GM19240 (cell line): ENCODE measurements around the gene CERS2.

Source experiments
- DNase-seq: peaks from one replicate; pipeline ENCODE4 v3.0.0; 2011; ENCODE audit warnings: low spot score; ENCODE audit not compliant: insufficient read length

CERS2 gene

GRCh38 chr1:150997949-150998348, 23.3 kb upstream of the CERS2 start:
- no peak for DNase-seq

GRCh38 chr1:150997126-150997872, 22.7 kb upstream of the CERS2 start:
- DNase-seq: no peak

- DNase-seq: no peak
Measured at GRCh38 chr1:150995896-150996295, 21.3 kb upstream of the CERS2 start.

- DNase-seq: no peak
Measured at GRCh38 chr1:150995460-150995859, 20.8 kb upstream of the CERS2 start.

GRCh38 chr1:150994248-150994647, 19.6 kb upstream of the CERS2 start:
- DNase-seq: no peak

- DNase-seq: no peak
Measured at GRCh38 chr1:150992626-150993025, 18.0 kb upstream of the CERS2 start.

- DNase-seq: no peak
Measured at GRCh38 chr1:150987924-150988323, 13.3 kb upstream of the CERS2 start.

- DNase-seq: no peak
Measured at GRCh38 chr1:150985179-150985825, 10.7 kb upstream of the CERS2 start.

GRCh38 chr1:150981805-150982712, 7.4 kb upstream of the CERS2 start, which contains the start of gene ANXA9:
TSS of gene ANXA9 (plus strand) at chr1:150982292. CDS start at chr1:150983106, 814 bp downstream.
- no peak for DNase-seq

- no peak for DNase-seq
Measured at GRCh38 chr1:150981177-150981804, 6.7 kb upstream of the CERS2 start.

- DNase-seq: peak; percentile 90
Measured at GRCh38 chr1:150979092-150980056, 4.7 kb upstream of the CERS2 start.

GRCh38 chr1:150976879-150977694, 2.5 kb upstream of the CERS2 start:
- DNase-seq: no peak

- no peak for DNase-seq
Measured at GRCh38 chr1:150976401-150976821, 1.8 kb upstream of the CERS2 start.

- DNase-seq: no peak
Measured at GRCh38 chr1:150973836-150974579, 627 bp downstream of the CERS2 start.

- DNase-seq: no peak
Measured at GRCh38 chr1:150973258-150973835, 1.3 kb downstream of the CERS2 start.

GRCh38 chr1:150972417-150972940, 2.2 kb downstream of the CERS2 start:
- DNase-seq: no peak

GRCh38 chr1:150971583-150972416, 2.8 kb downstream of the CERS2 start:
- no peak for DNase-seq
